ENCODE measurements around the gene RAB7B. TPM values are rescaled to one million over a fixed set of nuclear protein-coding genes. Genes with fewer than 3 reads are reported as not detected.

The RAB7B gene
- total RNA-seq, 1 donor from 2014 or later = 0.82 TPM

- Mint-ChIP-seq H3K9me3 (no peaks in the 10 kb centered on the region), H3K27ac (no peak overlapping the region), H3K4me3 (no peak overlapping the region), H3K27me3 (peaks cover 21% of the 10 kb centered on the region), H3K36me3 (no peaks in the 10 kb centered on the region), H3K4me1 (ENCODE audit: unreplicated experiment) (peaks cover 5% of the 10 kb centered on the region)
- TF ChIP-seq CTCF (conservative IDR thresholded peaks at IDR 0.05) = no peak
- no peak for DNase-seq (ENCODE audit: extremely low spot score, unreplicated experiment)
Observed at GRCh38 chr1:205965036-205965884, 37.9 kb downstream of the RAB7B start.

GRCh38 chr1:205963352-205964155 is 39.6 kb downstream of the RAB7B start:
- Mint-ChIP-seq H3K36me3 (no peaks in the 10 kb centered on the region), H3K4me3 (no peak overlapping the region), H3K27me3 (peaks cover 28% of the 10 kb centered on the region), H3K27ac (no peak overlapping the region), H3K9me3 (no peaks in the 10 kb centered on the region), H3K4me1 (ENCODE audit: unreplicated experiment) (peaks cover 5% of the 10 kb centered on the region)
- TF ChIP-seq CTCF (conservative IDR thresholded peaks at IDR 0.05) = no peak
- no peak for DNase-seq (ENCODE audit: extremely low spot score, unreplicated experiment)

- Mint-ChIP-seq H3K4me3 (no peak overlapping the region), H3K36me3 (no peaks in the 10 kb centered on the region), H3K4me1 (ENCODE audit: unreplicated experiment) (peaks cover 5% of the 10 kb centered on the region), H3K27ac (no peak overlapping the region), H3K9me3 (no peaks in the 10 kb centered on the region), H3K27me3 (peaks cover 28% of the 10 kb centered on the region)
- no peak for TF ChIP-seq CTCF (conservative IDR thresholded peaks at IDR 0.05)
- DNase-seq (ENCODE audit: extremely low spot score, unreplicated experiment) = no peak
Observed at GRCh38 chr1:205962821-205963221, 40.4 kb downstream of the RAB7B start.

- Mint-ChIP-seq H3K9me3 (no peaks in the 10 kb centered on the region), H3K27me3 (peaks cover 28% of the 10 kb centered on the region), H3K4me1 (ENCODE audit: unreplicated experiment) (peaks cover 5% of the 10 kb centered on the region), H3K4me3 (no peak overlapping the region), H3K36me3 (no peaks in the 10 kb centered on the region), H3K27ac (no peak overlapping the region)
- DNase-seq (ENCODE audit: extremely low spot score, unreplicated experiment) = no peak
- TF ChIP-seq CTCF (conservative IDR thresholded peaks at IDR 0.05) = no peak
Observed at GRCh38 chr1:205961991-205962820, 41.0 kb downstream of the RAB7B start.

- Mint-ChIP-seq H3K9me3 (no peaks in the 10 kb centered on the region), H3K27me3 (peaks cover 30% of the 10 kb centered on the region)
Observed at GRCh38 chr1:205961405-205961804, 41.8 kb downstream of the RAB7B start.

More at GRCh38 chr1:205961405-205961804, 41.8 kb downstream of the RAB7B start:
- TF ChIP-seq CTCF (conservative IDR thresholded peaks at IDR 0.05) = no peak
- Mint-ChIP-seq H3K4me1 (ENCODE audit: unreplicated experiment) (peaks cover 5% of the 10 kb centered on the region), H3K4me3 (no peak overlapping the region), H3K27ac (no peak overlapping the region), H3K36me3 (no peaks in the 10 kb centered on the region)
- no peak for DNase-seq (ENCODE audit: extremely low spot score, unreplicated experiment)

Measured in type B pancreatic cell (in vitro differentiated cells).